ENCODE results near the gene RNF6.

RNF6 gene

DNA sequence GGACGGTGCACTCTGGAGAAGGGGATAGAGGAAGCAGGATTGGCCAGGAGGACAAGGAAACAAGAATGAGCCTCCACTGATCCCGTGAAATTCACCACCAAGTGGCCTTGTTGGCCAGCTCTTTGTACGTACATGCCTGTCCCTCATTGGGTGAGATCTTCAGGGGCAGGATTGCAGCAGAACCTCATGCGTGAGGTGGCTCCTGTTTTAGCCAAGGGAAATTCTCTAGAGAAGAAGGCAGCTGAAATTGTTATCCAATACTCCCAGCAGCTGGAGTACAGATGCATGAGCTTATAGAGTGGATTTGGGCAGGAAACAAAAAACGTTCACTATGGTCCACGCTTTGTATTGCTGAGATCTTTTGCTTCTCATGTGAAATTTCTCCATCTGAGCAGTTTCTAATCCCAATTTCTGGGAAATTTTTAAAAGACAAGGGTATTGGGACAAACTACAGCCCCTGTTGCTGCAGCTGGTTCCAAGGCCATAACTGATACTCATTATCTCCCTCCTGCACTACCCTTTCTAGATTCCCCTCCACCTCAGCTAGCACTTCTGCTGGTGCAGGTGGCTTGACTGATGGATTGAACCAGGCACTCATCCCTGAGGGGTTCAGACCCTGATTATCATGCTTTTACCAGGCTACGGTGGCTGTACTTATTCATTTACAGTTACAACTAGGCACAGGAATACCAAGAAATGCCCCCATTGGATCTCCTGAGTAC lies 3.9 kb upstream of the RNF6 start:
- DNase-seq: no peak

DNA sequence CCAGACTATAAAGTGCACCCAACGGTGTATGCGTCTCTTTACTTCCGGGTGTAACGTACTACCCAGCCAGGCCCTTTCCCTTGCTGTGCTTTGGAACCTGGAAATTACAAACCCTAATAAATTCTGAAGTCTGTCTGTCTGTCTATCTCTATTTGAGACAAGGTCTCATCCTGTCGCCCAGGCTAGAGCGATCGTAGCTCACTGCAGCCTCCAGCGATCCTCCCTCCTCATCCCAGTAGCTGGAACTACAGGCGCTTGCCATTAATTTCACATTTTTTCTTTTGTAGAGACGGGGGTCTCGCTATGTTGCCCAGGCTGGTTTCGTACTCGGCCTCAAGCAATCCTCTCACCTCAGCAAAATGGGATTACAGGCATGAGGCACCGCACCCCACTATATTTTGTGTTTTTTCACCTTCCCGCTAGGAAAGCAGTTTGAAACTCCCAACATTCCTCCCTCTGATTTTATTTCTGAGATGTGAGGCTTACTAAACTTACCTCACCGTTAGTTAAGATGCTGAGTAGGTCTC lies 469 bp upstream of the RNF6 start:
- DNase-seq: no peak

DNA sequence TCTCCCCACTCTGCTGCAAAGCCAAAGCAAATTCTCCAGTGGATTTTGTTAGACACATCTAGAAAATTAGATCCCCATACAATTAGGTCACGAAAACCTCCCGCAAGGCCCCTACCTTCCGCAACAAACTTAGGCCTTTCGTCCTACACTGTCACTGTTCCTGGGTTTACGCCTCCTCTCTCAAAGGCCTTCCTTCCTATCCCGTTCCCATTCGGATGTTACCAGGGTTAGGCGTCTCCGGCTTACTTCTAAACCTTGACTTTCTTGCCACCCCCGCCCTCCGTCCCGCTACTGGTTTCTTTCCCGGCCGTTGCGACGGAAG lies 754 bp downstream of the RNF6 start:
- no peak for DNase-seq

DNA sequence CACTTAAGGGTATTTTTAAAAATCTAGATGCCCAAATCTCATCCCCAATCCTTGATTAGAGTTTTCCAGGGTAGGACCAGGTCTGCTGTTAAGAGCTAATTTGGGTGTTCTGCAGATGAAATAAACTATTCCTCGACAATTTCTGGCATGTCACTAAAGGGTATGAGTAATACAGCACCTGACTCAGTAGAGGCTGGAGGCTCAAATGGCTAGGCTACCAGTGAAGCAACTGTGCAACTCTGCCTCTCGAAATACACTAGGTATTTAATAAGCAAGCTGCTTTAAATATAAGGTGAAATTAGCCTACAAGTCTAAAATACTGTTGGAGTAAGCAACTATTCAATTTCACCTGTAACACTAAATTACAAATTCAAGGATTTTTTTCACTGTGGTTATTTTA lies 1.5 kb downstream of the RNF6 start:
- no peak for DNase-seq

DNA sequence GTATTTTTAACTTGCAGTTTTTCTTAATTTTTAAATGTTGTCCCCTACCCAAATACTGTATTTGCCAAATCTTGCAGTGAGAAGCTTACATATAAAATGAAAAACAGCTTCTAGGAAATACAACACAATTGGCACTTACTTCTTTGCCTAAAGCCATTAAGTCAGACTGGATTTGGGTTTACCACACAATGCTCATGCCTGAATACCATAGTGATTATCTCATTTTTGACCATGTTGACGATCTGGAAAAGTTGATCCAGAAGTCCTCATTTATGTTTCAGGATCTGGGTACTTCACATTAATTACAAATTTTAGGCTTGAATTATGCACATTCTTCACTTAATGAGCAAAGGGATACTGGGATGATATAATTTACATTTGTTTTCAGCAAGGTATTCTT lies 2.4 kb downstream of the RNF6 start:
- no peak for DNase-seq

DNA sequence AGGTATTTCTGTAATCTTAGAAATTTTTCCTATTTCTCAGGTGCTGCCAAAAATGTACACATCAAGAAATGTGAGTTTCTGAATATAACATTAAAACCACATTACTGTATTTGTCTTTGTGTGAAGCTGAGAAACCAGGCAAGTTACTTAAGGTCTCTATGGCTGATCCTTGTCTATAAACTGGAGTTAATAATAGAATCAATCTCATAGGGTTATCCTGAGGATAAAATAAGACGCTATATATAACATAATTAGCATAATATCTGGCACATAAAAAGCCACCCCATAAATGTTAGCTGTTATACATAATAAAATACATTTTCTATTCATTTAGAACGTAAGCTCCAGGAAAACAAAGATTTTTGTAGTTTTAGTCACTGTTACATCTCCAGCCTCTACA lies 6.1 kb downstream of the RNF6 start:
- DNase-seq: no peak

DNA sequence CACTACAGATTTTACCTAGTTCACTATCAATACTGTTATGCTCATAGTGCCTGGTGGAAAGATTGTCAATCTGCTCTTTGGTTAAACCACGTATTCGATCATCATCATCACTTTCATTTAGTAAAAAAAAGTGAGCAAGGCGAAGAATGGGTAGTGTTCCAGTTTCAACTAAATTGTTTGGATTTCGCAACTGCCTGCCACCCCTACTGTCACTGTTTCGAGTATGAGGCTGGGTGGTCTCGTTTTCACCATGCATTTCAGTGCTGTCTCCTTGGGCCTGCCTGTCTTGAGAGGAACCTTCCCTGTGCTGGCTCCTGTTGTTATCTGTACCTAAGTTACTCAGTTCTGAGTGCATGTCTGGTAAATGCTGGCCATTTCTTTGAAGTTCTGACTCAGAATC lies 8.1 kb downstream of the RNF6 start:
- DNase-seq: no peak

DNA sequence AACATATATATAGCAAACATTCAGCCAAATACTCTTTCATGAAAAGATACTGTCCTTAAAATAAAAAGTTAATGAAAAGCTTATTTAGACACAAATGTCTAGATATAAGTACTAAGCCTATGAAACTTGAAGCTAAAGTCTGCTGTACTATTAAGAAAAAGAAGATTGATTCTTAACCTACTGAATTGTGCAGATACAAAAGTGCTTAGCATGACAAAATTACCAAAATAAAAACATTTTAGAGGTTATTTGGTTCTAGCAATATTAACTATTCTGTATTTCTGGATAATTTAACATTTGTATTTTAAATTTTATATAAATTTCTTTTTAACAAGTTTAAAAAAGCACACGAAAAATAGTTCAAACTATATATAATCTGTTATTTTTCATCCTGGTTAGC lies 8.8 kb downstream of the RNF6 start:
- DNase-seq: no peak

DNA sequence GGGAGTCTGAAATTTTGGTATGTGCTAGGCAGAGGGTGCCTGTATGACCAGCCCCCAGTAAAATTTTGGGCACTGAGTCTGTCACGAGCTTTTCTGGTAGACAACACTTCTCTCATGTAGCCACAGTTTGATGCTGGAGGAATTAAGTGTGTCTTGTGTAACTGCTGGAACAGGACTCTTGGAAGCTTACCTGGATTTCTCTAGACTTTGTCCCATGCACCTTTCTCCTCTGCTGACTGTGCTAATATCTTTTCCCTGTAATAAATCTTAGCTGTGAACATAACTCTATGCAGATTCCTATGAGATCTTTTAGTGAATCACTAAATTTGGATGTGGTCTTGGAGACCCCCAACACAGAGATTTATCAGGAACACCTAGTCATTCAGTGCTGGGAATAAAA lies 13.8 kb downstream of the RNF6 start:
- no peak for DNase-seq

DNA sequence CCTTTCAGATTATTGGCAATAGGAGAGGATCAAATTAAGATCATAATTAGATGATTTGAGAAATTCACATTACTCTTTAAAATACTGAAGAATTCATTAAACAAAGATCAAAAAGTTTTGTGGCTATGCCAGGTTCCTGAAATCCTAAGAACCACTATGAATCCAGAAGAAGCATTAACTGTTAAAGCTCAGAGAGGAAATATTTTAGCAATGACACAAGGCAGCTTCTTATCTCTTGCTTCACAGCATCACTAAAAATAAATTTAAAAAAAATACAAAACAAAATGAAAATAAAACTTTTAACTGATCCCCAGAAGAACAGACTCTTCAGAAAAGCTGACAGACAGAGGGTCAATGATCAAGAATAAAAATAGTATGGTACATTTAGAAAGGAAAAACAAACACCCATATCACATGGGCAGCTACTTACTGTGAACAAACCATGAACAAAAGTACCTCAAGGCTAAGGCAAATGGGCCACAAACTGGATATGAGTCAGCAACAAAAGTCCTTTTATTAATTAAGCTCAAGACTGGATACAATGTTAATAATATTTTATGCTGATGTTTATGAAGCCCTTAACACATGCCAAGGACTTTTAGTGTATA lies 19.6 kb downstream of the RNF6 start:
- no peak for DNase-seq

DNA sequence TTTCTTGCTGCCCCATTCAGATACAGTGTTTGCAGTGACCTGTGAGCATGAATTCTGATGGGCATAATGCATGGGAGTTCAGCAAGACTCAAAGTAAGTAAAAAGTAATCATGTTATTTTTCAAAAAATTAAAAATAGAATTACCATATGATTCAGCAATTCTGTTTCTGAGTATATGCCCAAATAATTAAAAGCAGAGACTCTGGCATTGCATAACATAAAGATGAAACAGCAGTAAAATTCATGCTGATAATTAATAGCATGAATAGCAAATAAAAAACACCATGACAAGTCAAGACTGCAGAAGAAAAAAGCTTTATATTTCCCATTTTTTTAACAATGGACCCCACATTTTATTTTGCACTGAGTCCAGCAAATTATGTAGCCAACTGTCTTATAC lies 21.3 kb downstream of the RNF6 start:
- DNase-seq: no peak

DNA sequence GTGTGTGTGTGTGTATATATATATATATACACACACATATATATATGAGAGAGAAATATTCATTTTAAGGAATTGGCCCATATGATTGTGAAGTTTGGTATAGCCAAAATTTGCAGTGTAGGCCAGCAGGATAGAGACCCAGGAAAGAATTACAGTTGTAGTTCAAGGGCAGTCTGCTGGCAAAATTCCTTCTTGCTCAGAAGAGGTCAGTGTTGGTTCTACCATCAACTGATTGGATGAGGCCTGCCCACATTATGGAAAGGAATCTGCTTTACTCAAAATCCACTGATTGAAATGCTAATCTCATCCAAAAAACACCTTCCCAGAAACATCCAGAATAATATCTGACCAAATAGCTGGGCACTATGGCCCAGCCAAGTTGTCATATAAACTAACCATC lies 24.0 kb downstream of the RNF6 start:
- DNase-seq: no peak

DNA sequence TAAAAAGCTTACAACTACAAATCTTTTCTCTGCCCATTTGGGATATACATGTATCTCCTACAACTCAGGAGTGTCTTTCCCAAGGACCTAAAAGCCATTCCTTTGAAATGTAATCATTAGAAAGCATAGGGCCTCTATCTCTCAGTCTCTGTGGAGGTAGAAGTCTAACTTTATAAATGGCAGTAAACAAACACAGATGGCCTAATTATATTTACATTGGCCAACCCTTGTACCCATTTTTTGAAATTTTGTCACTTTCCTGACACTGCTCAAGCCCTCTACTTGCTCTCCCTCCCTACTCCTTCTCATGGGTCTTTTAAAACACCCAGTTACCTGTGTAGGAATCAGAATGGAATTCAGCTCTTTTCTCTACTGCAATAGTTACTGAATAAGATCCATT lies 24.8 kb downstream of the RNF6 start:
- DNase-seq: no peak

DNA sequence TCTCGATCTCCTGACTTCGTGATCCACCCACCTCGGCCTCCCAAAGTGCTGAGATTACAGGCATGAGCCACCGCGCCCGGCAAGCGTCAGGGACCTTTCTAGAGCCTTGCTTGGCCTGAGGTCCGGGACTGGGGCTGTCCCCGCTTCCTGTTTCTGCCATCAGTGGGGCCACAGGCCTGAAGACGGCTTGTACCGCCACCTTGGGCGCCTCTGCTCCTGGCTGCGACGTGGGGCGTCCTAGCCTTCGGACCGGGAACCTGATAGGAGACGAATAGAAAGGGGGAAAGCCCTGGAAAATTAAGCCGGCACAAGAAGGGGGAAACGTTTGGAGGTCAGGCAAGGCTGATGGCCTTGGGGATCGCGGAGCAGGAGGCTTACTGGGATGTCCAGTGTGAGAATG lies 35.1 kb downstream of the RNF6 start:
- DNase-seq: no peak

DNA sequence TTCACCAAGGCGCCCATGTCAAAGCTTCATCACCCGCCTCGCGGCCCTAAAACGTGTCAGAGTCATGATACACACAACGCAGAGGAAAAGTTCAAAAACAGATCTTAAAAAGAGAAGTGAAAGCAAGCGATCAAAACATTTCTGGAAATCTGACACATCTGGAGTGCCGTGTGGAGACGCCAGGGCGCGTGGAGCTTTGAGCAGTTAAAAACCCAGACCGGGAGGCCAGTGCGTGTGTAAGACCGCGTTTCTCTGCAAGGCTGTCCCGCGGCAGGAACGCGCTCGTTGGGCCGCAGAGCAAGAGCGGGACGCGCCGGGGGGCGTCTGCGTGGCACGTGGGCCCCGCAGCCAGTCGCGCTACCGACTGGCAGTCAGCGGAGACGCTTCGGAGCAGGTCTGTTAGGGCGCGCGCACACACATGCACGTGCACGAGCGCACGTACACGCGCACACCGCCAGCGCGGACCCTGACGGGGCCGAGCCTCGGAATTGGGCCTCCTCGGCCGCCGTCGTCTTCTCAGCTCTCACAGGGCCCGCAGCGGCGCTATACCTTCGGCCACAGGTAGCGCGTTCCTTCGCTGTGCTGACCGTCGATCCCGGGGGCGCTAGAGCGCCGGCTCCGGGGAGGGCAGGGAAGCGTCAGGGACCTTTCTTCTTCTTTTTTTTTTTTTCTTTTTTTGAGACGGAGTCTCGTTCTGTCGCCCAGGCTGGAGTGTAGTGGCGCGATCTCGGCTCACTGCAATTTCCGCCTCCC lies 35.8 kb downstream of the RNF6 start:
- DNase-seq: peak; percentile 50

DNA sequence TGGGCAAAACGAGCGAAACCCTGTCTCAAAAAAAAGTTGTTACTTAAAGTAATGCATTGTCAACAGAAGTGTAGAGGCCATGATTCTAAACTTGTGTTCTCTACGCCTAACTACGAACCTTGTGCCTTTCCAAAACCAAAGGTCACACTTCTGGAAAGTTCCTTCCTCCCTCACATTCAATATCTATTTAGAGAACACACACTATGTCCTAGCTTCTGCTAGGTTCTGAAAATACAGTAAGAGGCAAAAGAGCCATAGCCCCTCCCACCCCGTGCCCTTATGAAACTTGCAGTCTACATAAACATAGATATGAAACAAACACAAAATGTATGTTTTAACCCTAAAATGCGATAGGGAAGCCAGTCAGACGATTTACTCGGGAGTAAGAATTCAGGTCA lies 36.4 kb downstream of the RNF6 start:
- DNase-seq: no peak

DNA sequence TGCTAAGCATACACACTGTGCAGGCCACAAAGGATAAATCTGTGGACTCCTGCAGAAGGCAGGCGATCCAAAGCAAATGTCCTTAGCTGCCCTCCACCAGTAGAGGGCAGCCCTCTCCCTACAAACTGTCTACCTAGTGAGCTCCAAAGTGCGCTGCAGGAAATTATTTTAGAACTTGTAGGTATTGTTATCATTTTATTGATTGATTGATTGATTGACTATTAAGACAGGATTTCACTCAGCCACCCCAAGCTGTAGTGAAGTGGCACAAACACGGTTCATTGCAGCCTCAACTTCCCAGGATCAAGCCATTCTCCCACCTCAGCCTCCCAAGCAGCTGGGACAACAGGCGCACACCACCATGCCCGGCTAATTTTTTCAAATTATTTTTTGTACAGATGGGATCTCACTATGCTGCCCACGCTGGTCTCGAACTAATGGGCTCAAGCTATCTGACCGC lies 37.3 kb downstream of the RNF6 start:
- DNase-seq: no peak

DNA sequence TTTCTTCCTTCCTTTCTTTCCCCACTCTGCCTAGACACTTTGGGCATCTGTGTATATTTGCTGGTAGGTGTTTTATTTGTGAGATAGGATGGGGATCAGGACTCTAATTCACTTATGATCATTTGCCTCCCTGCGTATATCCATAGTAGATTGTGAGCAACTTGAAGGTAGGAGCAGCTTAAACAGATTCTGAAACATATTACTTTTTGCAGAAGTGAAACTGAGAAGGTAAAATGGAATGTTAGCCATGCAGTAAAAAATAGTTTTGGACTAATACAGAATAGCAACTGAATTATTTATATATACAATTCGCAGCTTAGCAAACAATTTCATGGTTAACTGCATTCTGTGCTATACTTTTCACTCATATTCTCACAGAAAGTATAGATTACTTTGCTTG lies 38.7 kb downstream of the RNF6 start:
- DNase-seq: no peak

DNA sequence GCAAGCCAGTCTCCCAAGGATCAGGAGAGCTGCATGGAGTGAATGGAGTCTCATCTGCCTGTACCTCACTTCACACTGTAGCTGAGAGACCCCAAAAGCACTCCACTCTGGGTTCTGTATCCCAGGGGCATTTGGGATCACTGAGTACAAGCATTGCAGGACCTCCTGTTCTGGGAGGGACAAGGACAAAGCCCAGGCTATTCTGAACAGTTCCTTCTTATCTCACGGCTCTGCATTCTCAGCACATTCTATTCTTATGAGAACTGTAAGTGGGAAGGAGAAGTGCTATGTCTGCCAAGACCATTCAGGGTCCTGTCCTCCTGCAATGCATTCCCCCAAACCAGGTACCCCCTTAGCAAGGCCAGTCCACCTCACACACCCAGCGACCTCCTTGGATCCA lies 42.8 kb downstream of the RNF6 start:
- no peak for DNase-seq

DNA sequence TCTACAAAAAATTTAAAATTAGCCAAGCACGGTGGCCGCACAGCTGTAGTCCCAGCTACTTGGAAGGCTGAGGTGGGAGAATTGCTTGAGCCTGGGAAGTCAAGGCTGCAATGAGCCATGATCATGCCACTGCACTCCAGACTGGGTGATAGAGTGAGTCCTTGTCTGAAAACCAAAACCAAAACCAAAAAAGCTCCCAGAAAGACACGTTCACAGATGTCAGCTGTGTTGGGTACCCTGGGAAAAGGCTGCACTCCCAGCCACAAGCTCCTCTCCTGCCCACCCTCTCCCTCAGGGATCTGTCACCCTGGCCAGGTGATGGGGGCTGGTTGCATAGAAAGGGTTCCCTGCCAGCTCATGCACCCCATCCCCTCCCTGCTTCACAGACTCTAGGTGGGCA lies 53.3 kb downstream of the RNF6 start:
- DNase-seq: no peak

DNA sequence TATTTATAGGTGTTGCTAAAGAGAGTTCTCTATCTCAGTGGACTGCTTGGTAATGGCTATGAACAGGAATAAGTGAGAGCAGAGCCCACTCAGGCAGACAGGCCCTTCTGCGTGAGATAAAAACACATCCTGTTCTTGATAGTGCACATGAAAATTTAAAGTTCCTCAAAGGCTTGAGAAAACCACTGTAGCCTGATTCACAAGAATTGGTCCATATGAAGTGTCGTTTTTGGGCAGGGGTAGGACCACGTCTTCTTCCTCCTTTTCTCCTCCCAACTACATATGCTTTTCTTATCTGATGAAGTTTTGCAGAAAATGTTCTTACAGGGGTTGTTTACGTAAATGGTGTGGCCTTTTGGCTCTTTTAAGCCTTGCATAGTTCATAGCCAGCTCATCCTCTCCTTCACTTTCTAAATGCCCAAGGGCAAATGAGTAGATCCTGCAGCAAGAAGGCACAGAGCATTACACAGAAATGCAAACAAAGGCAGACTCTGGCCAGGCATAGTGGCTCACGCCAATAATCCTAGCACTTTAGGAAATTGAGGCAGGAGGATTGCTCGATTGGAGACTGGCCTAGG lies 53.8 kb downstream of the RNF6 start:
- DNase-seq: no peak

DNA sequence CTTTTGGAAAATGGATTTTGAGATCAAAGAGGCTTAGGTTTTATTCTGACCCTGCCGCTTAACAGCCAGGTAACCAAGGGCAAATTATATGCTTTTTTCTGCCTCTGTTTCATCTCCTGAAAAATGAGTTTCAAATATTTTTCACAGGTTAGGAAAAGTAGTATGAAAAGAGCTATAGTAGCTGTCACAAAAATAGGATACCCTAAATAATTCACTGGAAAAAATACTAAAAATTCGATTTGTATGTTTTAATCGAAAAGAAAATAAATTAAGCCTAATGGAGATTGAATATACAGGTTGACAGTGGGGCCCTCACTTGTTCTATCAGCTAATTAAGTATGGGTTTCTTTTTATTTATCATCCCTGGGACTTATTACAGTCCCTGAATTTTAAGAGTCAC lies 58.3 kb downstream of the RNF6 start:
- DNase-seq: no peak
